OCI-LY3 (cell line): ENCODE results near the gene FCN2.

Experiments
- EZH2phosphoT487 ChIP-seq: fragments of 200-600 bp; shearing (Covaris generic); IDR thresholded peaks from 2 replicates; pipeline ENCODE4 v1.6.1; 2018; ENCODE audit warnings: antibody characterized with exemption, mixed run types, low read depth
- TF ChIP-seq, protein P1 (sequence below): fragments of 200-600, 300-600 bp; sonication (generic); IDR thresholded peaks from 2 replicates; pipeline ENCODE4 v1.5.1; 2014; ENCODE audit warnings: antibody characterized with exemption, low read length, low read depth

DNA sequence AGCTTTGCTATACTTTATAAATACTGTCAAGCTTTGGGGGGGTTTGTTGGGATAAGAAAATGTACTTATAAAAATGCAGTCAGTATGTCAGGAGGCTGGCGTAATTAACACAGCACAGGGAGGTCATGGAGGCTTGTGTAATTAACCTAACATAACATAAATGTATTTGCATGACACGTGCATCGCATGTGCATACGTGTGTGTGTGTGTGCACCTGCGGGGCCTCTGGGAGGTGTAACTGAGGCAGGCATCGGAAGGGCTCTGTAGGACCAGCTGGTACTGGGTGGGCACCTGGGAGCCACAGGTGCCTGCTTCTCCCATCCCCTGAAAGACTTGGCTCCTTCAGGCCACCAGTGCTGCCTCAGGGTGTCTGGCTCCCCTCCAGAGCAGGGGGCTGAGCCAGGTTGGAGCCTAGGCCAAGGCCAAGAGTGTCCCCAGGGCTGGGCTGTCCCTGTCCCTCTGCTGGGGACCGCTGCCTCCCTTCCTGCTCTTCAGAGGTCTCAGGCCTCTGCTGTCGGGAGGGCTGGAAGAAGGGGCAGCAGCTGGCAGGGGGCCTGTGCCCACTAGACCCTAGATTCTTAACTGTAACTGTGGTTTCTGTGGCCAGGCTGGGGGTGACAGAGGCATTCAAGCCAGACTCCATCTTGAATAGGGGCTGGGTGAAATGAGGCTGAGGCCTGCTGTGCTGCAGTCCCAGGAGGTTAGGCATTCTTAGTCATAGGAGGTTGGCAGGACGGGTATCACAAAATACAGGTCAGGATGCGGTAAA lies 9.0 kb downstream of the FCN2 start:
- TF ChIP-seq, protein P1, sequence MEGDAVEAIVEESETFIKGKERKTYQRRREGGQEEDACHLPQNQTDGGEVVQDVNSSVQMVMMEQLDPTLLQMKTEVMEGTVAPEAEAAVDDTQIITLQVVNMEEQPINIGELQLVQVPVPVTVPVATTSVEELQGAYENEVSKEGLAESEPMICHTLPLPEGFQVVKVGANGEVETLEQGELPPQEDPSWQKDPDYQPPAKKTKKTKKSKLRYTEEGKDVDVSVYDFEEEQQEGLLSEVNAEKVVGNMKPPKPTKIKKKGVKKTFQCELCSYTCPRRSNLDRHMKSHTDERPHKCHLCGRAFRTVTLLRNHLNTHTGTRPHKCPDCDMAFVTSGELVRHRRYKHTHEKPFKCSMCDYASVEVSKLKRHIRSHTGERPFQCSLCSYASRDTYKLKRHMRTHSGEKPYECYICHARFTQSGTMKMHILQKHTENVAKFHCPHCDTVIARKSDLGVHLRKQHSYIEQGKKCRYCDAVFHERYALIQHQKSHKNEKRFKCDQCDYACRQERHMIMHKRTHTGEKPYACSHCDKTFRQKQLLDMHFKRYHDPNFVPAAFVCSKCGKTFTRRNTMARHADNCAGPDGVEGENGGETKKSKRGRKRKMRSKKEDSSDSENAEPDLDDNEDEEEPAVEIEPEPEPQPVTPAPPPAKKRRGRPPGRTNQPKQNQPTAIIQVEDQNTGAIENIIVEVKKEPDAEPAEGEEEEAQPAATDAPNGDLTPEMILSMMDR: no peak
- no peak for TF ChIP-seq EZH2phosphoT487
